ENCODE measurements around the gene SPATA13. TPM values are rescaled to one million over a fixed set of nuclear protein-coding genes. Genes with fewer than 3 reads are reported as not detected.
"Not testable (repeated sequence)": the region's sequence is repeated elsewhere in the genome, so short reads cannot be mapped to it uniquely, and the experiment has no call there.

SPATA13 gene
- total RNA-seq, 2 experiments from 2014 or later = 78.7 to 89.9 TPM

GRCh38 chr13:24306632-24307031, 146.1 kb downstream of the SPATA13 start:
- Mint-ChIP-seq H3K4me3 (no peak overlapping the region), H3K36me3 (peaks cover 22% of the 10 kb centered on the region), H3K27me3 (no peaks in the 10 kb centered on the region), H3K27ac (no peak overlapping the region), H3K4me1 (no peaks in the 10 kb centered on the region), H3K9me3 (no peaks in the 10 kb centered on the region)
- DNase-seq (no peak), ATAC-seq (ENCODE audit: low read depth) (no peak)
- POLR2A ChIA-PET = interaction anchor here (0.6 kb wide), 1 partner anchor 201 kb away, joined by 3 read pairs; no protein-coding TSS in a partner anchor

- Mint-ChIP-seq H3K27ac (no peak overlapping the region), H3K36me3 (peaks cover 20% of the 10 kb centered on the region), H3K27me3 (no peaks in the 10 kb centered on the region), H3K9me3 (no peaks in the 10 kb centered on the region), H3K4me3 (no peak overlapping the region), H3K4me1 (no peaks in the 10 kb centered on the region)
- POLR2A ChIA-PET = no interaction called here
- ATAC-seq (ENCODE audit: low read depth) (peak; percentile 31), DNase-seq (no peak)
Measured at GRCh38 chr13:24307211-24308067, 146.9 kb downstream of the SPATA13 start.

GRCh38 chr13:24308068-24308445, 147.5 kb downstream of the SPATA13 start:
- H3K4me1 Mint-ChIP-seq = peaks cover 1% of the 10 kb centered on the region
- H3K9me3 Mint-ChIP-seq = no peaks in the 10 kb centered on the region
- peaks cover 16% of the 10 kb centered on the region for H3K36me3 Mint-ChIP-seq
- H3K4me3 Mint-ChIP-seq = no peak overlapping the region
- no peaks in the 10 kb centered on the region for H3K27me3 Mint-ChIP-seq
- POLR2A ChIA-PET = interaction anchor here (1.0 kb wide), 1 partner anchor 12 kb away, joined by 3 read pairs; no protein-coding TSS in a partner anchor
- ATAC-seq (ENCODE audit: low read depth) (peak; percentile 25), DNase-seq (no peak)
- no peak overlapping the region for H3K27ac Mint-ChIP-seq

GRCh38 chr13:24308488-24309020, 148.0 kb downstream of the SPATA13 start:
- Mint-ChIP-seq H3K4me3 (no peak overlapping the region), H3K27me3 (no peaks in the 10 kb centered on the region), H3K27ac (no peak overlapping the region), H3K4me1 (peaks cover 1% of the 10 kb centered on the region), H3K36me3 (peaks cover 12% of the 10 kb centered on the region), H3K9me3 (no peaks in the 10 kb centered on the region)
- POLR2A ChIA-PET = interaction anchor here (1.0 kb wide), 1 partner anchor 12 kb away, joined by 3 read pairs; no protein-coding TSS in a partner anchor
- DNase-seq (no peak), ATAC-seq (ENCODE audit: low read depth) (no peak)

GRCh38 chr13:24309300-24309699, 148.8 kb downstream of the SPATA13 start, which contains the start of gene C1QTNF9:
Gene C1QTNF9, plus strand, starts transcription at chr13:24309580. Its CDS starts 6,424 bp downstream, at chr13:24316004.
- not testable (repeated sequence) for H3K27me3 Mint-ChIP-seq; H3K4me1 Mint-ChIP-seq; ATAC-seq (ENCODE audit: low read depth); H3K27ac Mint-ChIP-seq; H3K9me3 Mint-ChIP-seq; H3K4me3 Mint-ChIP-seq; DNase-seq
- peaks cover 12% of the 10 kb centered on the region for H3K36me3 Mint-ChIP-seq
- POLR2A ChIA-PET = interaction anchor here (1.0 kb wide), 1 partner anchor 13 kb away, joined by 3 read pairs; no protein-coding TSS in a partner anchor

- no peaks in the 10 kb centered on the region for H3K36me3 Mint-ChIP-seq
- no peak for DNase-seq
- no peak overlapping the region for H3K4me3 Mint-ChIP-seq
- no peak for ATAC-seq (ENCODE audit: low read depth)
- peaks cover 3% of the 10 kb centered on the region for H3K27me3 Mint-ChIP-seq
- POLR2A ChIA-PET = no interaction called here
- H3K9me3 Mint-ChIP-seq = no peaks in the 10 kb centered on the region
- no peak overlapping the region for H3K27ac Mint-ChIP-seq
- peaks cover 1% of the 10 kb centered on the region for H3K4me1 Mint-ChIP-seq
Measured at GRCh38 chr13:24313439-24313838, 152.9 kb downstream of the SPATA13 start.

GRCh38 chr13:24317835-24318234, 157.3 kb downstream of the SPATA13 start:
- H3K4me3 Mint-ChIP-seq, POLR2A ChIA-PET, DNase-seq: not testable (repeated sequence)

GRCh38 chr13:24318878-24319277, 158.4 kb downstream of the SPATA13 start:
- H3K36me3 Mint-ChIP-seq, POLR2A ChIA-PET, H3K4me1 Mint-ChIP-seq: not testable (repeated sequence)

More at GRCh38 chr13:24317835-24318234, 157.3 kb downstream of the SPATA13 start:
- H3K4me1 Mint-ChIP-seq; H3K36me3 Mint-ChIP-seq; H3K27ac Mint-ChIP-seq; H3K9me3 Mint-ChIP-seq; ATAC-seq (ENCODE audit: low read depth); H3K27me3 Mint-ChIP-seq: not testable (repeated sequence)

GRCh38 chr13:24319641-24320040, 159.1 kb downstream of the SPATA13 start:
- H3K4me1 Mint-ChIP-seq; H3K27ac Mint-ChIP-seq; H3K9me3 Mint-ChIP-seq; POLR2A ChIA-PET; H3K27me3 Mint-ChIP-seq; DNase-seq; H3K4me3 Mint-ChIP-seq; H3K36me3 Mint-ChIP-seq; ATAC-seq (ENCODE audit: low read depth): not testable (repeated sequence)

More at GRCh38 chr13:24318878-24319277, 158.4 kb downstream of the SPATA13 start:
- H3K27me3 Mint-ChIP-seq; H3K4me3 Mint-ChIP-seq; H3K27ac Mint-ChIP-seq; ATAC-seq (ENCODE audit: low read depth); H3K9me3 Mint-ChIP-seq; DNase-seq: not testable (repeated sequence)

GRCh38 chr13:24321416-24321815, 160.9 kb downstream of the SPATA13 start:
- H3K4me3 Mint-ChIP-seq; H3K36me3 Mint-ChIP-seq; H3K4me1 Mint-ChIP-seq; DNase-seq; POLR2A ChIA-PET; H3K27ac Mint-ChIP-seq; ATAC-seq (ENCODE audit: low read depth); H3K9me3 Mint-ChIP-seq: not testable (repeated sequence)
- peaks cover 23% of the 10 kb centered on the region for H3K27me3 Mint-ChIP-seq

GRCh38 chr13:24322470-24322869, 161.9 kb downstream of the SPATA13 start:
- POLR2A ChIA-PET; H3K27ac Mint-ChIP-seq; ATAC-seq (ENCODE audit: low read depth); H3K4me3 Mint-ChIP-seq; H3K36me3 Mint-ChIP-seq; H3K4me1 Mint-ChIP-seq; DNase-seq; H3K9me3 Mint-ChIP-seq: not testable (repeated sequence)
- H3K27me3 Mint-ChIP-seq = peaks cover 30% of the 10 kb centered on the region

- Mint-ChIP-seq H3K4me1 (no peaks in the 10 kb centered on the region), H3K4me3 (no peak overlapping the region), H3K36me3 (no peaks in the 10 kb centered on the region), H3K9me3 (no peaks in the 10 kb centered on the region), H3K27ac (no peak overlapping the region), H3K27me3 (peaks cover 37% of the 10 kb centered on the region)
- POLR2A ChIA-PET = no interaction called here
- ATAC-seq (ENCODE audit: low read depth) (no peak), DNase-seq (no peak)
Measured at GRCh38 chr13:24323036-24323738, 162.7 kb downstream of the SPATA13 start.

- POLR2A ChIA-PET = no interaction called here
- no peaks in the 10 kb centered on the region for H3K36me3 Mint-ChIP-seq
- no peaks in the 10 kb centered on the region for H3K4me1 Mint-ChIP-seq
- H3K27ac Mint-ChIP-seq = no peak overlapping the region
- H3K9me3 Mint-ChIP-seq = no peaks in the 10 kb centered on the region
- ATAC-seq (ENCODE audit: low read depth) (no peak), DNase-seq (no peak)
- no peak overlapping the region for H3K4me3 Mint-ChIP-seq
- H3K27me3 Mint-ChIP-seq = peaks cover 43% of the 10 kb centered on the region
Measured at GRCh38 chr13:24323739-24324075, 163.2 kb downstream of the SPATA13 start.

Measured in activated naive CD8-positive, alpha-beta T cell treated with anti-CD3 and anti-CD28 coated beads, Interleukin-2, amount 10 ng/mL, durations not matched to agents 7 days and 5 days (primary cell).